Effector memory CD4-positive, alpha-beta T cell (primary cell): Measurements from ENCODE around the gene MACROD2.

ENCODE experiments used
- DNase-seq, 3 donors: peaks; one replicate each; pipeline ENCODE4 v3.0.0-alpha.2; 2020
- H3K27ac ChIP-seq: 2 replicates; pipeline ENCODE4 v1.7.0; 2013; ENCODE audit warnings: mild to moderate bottlenecking, low read length, moderate library complexity; ENCODE audit not compliant: insufficient read depth, poor library complexity, severe bottlenecking
- H3K27me3 ChIP-seq: replicated peaks from 2 replicates; pipeline ENCODE4 v1.7.0; 2013; ENCODE audit warnings: mild to moderate bottlenecking, low read length; ENCODE audit not compliant: insufficient read depth, control insufficient read depth, poor library complexity, severe bottlenecking
- H3K36me3 ChIP-seq: 2 replicates; pipeline ENCODE4 v1.7.0; 2013; ENCODE audit warnings: mild to moderate bottlenecking, low read length, moderate library complexity; ENCODE audit not compliant: control insufficient read depth, insufficient read depth
- H3K4me1 ChIP-seq: 2 replicates; pipeline ENCODE4 v1.7.0; 2013; ENCODE audit warnings: low read length, mild to moderate bottlenecking; ENCODE audit not compliant: control insufficient read depth, insufficient read depth, poor library complexity, severe bottlenecking
- H3K4me3 ChIP-seq: 2 replicates; pipeline ENCODE4 v1.7.0; 2013; ENCODE audit warnings: low read length, low read depth, mild to moderate bottlenecking; ENCODE audit not compliant: insufficient read depth, poor library complexity, severe bottlenecking
- H3K9me3 ChIP-seq: 2 replicates; pipeline ENCODE4 v1.7.0; 2013; ENCODE audit warnings: mild to moderate bottlenecking, low read length, moderate library complexity; ENCODE audit not compliant: control insufficient read depth

MACROD2 gene

DNA sequence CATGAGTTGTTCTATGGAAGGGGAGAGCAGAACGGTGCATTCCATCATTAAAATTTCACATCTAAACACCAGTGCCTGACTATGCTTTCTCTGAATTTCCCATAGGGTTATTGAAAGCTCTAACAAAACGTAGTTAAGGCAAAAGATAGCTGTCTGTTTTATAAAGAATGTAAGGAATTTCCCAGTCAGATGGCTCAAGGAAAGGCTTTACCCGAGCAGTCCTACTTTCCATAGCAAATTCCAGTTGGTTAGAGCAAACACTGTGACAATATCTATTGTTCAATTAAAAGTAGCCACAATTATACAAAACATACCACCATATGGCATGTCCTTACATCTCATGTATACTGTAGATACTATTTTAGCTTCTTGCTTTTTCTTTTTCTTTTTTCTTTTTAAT, 1401.6 kb downstream of the MACROD2 start:
- Histone ChIP-seq H3K4me1 (no peaks in the 10 kb centered on the region), H3K27ac (no peak overlapping the region), H3K36me3 (no peaks in the 10 kb centered on the region), H3K27me3 (no peaks in the 10 kb centered on the region), H3K9me3 (no peaks in the 10 kb centered on the region), H3K4me3 (no peak overlapping the region)
- no peak for DNase-seq

- no peaks in the 10 kb centered on the region for H3K9me3 ChIP-seq
- no peaks in the 10 kb centered on the region for H3K36me3 ChIP-seq
- no peaks in the 10 kb centered on the region for H3K27me3 ChIP-seq
- no peak overlapping the region for H3K27ac ChIP-seq
- no peak overlapping the region for H3K4me3 ChIP-seq
- no peak for DNase-seq
- no peaks in the 10 kb centered on the region for H3K4me1 ChIP-seq
Observed at GRCh38 chr20:15399781-15400180, 1404.5 kb downstream of the MACROD2 start.

DNA sequence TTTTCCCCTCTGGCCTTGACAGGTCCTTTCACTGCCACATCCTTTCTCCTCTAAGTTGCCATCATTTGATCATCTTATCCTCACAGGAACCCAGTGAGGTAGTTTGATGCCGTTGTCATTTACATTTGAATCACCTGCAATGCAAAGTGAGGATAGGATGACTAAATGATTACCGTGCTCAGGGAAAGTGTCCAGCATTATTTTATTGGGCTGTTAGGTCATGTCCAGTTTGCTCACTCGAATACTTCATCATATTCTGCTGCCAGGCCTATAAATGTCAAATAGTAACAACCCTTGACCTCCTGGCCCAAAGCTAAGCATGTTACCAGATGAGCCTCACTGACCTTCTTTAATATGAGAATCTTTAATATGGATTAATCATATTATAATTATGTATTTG, 1410.8 kb downstream of the MACROD2 start:
- no peaks in the 10 kb centered on the region for H3K4me1 ChIP-seq

GRCh38 chr20:15411781-15412180, 1416.5 kb downstream of the MACROD2 start:
- Histone ChIP-seq H3K9me3 (no peaks in the 10 kb centered on the region), H3K4me3 (no peak overlapping the region), H3K27me3 (no peaks in the 10 kb centered on the region), H3K4me1 (no peaks in the 10 kb centered on the region), H3K36me3 (no peaks in the 10 kb centered on the region), H3K27ac (no peak overlapping the region)
- no peak for DNase-seq

More for the DNA sequence above, 1410.8 kb downstream of the MACROD2 start:
- Histone ChIP-seq H3K9me3 (no peaks in the 10 kb centered on the region), H3K27me3 (no peaks in the 10 kb centered on the region), H3K4me3 (no peak overlapping the region), H3K27ac (no peak overlapping the region), H3K36me3 (no peaks in the 10 kb centered on the region)
- DNase-seq: no peak

GRCh38 chr20:15415908-15416307, 1420.6 kb downstream of the MACROD2 start:
- no peaks in the 10 kb centered on the region for H3K4me1 ChIP-seq
- DNase-seq: no peak
- no peaks in the 10 kb centered on the region for H3K36me3 ChIP-seq
- H3K9me3 ChIP-seq: no peaks in the 10 kb centered on the region
- no peaks in the 10 kb centered on the region for H3K27me3 ChIP-seq
- H3K4me3 ChIP-seq: no peak overlapping the region
- no peak overlapping the region for H3K27ac ChIP-seq

DNA sequence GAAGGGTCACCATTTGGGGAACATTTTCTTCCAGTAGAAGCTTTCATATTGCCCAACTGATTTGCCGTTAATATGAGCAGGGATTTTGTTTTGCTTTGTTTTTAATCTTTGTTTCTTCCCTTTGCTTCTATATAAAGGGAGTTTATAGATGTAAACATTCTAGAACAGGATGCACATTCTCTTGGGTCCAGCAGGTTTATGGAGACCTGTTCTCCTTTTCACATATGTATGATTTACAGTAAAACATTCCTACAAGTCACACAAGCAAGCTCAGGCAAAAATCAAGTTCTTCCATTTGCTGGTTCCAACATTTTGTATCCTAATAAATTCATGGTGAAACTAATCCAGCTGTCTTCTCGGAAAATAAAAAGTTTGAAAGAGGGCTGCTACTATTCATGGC, 1424.5 kb downstream of the MACROD2 start:
- Histone ChIP-seq H3K27ac (no peak overlapping the region), H3K9me3 (no peaks in the 10 kb centered on the region), H3K4me1 (no peaks in the 10 kb centered on the region), H3K27me3 (no peaks in the 10 kb centered on the region), H3K4me3 (no peak overlapping the region), H3K36me3 (no peaks in the 10 kb centered on the region)
- DNase-seq: no peak

DNA sequence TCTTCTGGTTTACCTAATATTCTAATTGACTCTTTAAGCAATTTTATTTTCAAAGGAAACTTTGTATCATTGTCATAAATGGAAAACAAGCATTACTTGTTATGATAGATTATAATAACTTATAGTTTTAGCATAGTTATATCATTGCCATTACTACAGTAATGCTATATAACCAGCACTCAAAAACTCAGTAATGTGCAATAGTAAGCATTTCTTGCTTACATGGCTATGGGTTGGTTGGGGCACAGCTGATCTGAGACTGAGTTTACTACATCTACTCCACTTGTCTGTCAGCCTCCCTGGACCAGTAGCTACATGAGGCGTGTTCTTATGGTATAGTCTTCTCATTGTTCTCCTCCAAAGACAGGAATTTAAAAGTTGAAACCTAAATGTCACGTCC, 1427.7 kb downstream of the MACROD2 start:
- no peaks in the 10 kb centered on the region for H3K27me3 ChIP-seq
- no peak overlapping the region for H3K4me3 ChIP-seq
- no peaks in the 10 kb centered on the region for H3K36me3 ChIP-seq

GRCh38 chr20:15439551-15439950, 1444.2 kb downstream of the MACROD2 start:
- H3K4me1 ChIP-seq: no peaks in the 10 kb centered on the region

More for the DNA sequence above, 1427.7 kb downstream of the MACROD2 start:
- no peak for DNase-seq
- H3K27ac ChIP-seq: no peak overlapping the region
- no peaks in the 10 kb centered on the region for H3K4me1 ChIP-seq
- H3K9me3 ChIP-seq: no peaks in the 10 kb centered on the region

DNA sequence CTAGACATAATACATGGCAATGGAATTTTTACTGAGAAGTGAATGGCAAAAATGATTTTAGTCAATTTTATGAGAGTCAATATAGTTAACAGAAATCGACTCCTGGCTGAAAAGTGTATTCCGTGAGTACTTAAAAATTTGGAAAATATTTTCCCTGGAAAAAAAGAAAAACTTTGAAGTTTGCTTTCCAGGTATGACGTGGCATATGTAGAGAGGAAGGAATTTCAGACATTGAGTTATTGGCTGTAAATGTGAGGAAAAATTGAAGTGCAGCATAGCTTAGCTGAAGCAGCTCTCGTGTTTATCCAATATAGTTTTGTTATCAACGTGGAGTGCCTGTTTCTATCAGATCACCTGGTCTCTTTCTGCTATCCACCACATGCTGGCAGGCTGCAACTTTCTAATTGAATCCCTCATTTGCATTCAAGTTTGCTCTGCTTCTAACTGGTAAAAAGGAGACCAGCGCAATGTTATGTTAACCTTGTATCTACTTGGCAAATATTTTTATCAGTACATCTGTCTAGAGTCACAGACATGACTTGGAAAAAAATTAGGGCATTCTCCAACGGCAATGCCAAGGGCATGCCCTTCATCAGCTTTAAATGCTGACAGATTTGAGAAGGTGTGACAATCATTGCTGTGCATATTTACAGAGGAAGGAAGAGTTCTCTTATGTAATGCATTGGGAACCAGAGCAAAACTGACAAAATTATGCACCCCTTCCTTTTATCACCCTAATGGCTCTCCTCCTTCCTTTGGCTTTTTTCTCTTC, 1444.9 kb downstream of the MACROD2 start:
- Histone ChIP-seq H3K4me3 (no peak overlapping the region), H3K9me3 (no peaks in the 10 kb centered on the region), H3K27ac (no peak overlapping the region), H3K4me1 (no peaks in the 10 kb centered on the region), H3K27me3 (no peaks in the 10 kb centered on the region), H3K36me3 (no peaks in the 10 kb centered on the region)
- DNase-seq: no peak

More at GRCh38 chr20:15439551-15439950, 1444.2 kb downstream of the MACROD2 start:
- Histone ChIP-seq H3K27me3 (no peaks in the 10 kb centered on the region), H3K9me3 (no peaks in the 10 kb centered on the region), H3K4me3 (no peak overlapping the region), H3K36me3 (no peaks in the 10 kb centered on the region), H3K27ac (no peak overlapping the region)
- DNase-seq: no peak

- H3K36me3 ChIP-seq: no peaks in the 10 kb centered on the region
- no peak overlapping the region for H3K4me3 ChIP-seq
- no peaks in the 10 kb centered on the region for H3K27me3 ChIP-seq
- no peak for DNase-seq
- no peaks in the 10 kb centered on the region for H3K4me1 ChIP-seq
- no peak overlapping the region for H3K27ac ChIP-seq
- no peaks in the 10 kb centered on the region for H3K9me3 ChIP-seq
Observed at GRCh38 chr20:15445056-15445840, 1449.9 kb downstream of the MACROD2 start.
